Effector CD4-positive, alpha-beta T cell (primary cell): ENCODE data around the gene MYH9.
A peak's percentile ranks its signal among the peaks of the same experiment; 100 is the strongest.
"Not testable (repeated sequence)": the region's sequence is repeated elsewhere in the genome, so short reads cannot be mapped to it uniquely, and the experiment has no call there.

Experiments used
- DNase-seq: peaks from one replicate; pipeline ENCODE4 v3.0.0-alpha.2; 2020
- total RNA-seq: gene quantifications from one replicate; lab custom pipeline; 2026; lab: John Stamatoyannopoulos, UW

The MYH9 gene
- 2,479 reads per million, percentile 100 among the genes with 10 or more reads in this experiment for total RNA-seq

DNA sequence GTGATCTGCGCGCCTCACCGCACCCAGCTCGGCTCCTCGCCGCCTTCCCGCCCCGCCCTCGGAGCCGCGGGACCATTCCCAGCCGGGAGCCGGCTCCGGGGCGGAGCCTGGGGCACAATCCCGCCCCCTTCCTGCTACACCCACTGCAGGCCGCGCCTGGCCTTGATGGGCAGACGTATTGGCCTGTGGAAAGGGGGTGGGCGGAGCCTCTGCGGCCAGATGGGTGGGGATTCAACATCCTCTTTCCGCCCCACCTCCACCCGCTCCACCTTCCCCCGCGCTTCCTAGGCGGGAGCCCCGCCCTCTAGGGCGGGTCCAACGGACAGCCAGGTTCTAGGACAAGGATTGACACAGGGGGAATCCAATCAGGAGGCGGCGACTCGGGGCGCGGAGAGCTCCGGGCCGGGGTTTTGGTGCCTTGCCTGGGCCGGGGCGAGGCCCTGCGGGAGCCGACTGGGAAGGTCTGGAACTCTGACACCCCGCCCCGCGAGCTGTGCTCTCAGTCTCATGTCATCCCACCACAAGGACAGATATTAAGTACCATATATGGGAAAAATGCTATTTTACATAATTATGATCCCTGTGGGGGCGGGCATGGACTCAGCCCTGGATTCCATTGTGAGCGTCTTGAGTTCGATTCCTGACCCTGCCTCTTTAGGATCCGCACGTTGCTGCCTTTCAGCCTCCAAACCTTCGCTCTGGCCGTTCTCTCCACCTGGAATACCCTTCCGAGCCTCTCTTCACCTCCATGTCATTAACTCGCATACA lies at the start of gene MYH9:
Gene MYH9, minus strand, starts transcription at position 9 of the 768 bp plus-strand sequence. CDS start 38,731 bp downstream, outside the sequence.
- peak; percentile 97 for DNase-seq

DNA sequence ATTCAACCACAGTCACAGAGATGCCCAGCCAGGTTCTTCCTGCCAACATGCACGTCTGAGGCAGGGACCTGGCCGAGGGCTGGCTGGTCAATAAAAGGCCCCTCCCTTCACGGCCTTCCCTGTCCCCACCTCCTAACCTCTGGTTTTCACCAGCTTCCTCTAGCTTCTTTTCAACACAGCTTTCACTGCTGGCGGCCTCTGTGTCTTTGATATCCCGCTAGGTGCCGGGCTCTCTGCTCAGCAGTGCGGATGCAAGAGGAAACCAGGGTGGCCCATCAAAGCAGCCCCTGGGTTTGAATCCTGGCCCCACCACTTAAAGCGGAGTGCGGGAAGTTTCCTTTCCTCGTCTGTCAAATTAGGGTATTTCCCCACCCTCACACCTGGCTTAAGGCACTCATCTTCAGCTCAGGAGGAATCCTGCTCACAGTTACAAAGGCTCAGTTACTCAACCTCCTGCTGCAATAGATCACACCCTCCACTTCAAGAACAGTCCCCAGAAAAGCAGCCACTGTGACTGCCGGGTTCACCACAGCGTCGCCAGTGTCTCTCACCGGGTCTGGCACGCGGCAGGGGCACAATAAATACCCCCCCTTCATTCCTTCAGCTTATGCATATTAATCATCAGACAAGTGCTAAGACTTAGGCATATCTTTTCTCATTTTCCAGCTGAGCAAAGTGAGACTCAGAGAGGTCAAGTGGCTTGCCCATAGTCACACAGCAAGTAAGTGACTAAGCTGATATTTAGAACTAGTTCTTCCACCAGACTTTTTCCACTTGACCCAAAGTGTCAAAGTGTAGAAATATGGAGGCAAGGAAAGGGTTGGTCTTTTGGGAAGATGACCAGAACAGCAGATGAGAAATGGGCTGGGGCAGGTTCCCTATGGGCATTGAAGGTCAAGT lies 48.0 kb upstream of the MYH9 start:
- peak; percentile 74 for DNase-seq

DNA sequence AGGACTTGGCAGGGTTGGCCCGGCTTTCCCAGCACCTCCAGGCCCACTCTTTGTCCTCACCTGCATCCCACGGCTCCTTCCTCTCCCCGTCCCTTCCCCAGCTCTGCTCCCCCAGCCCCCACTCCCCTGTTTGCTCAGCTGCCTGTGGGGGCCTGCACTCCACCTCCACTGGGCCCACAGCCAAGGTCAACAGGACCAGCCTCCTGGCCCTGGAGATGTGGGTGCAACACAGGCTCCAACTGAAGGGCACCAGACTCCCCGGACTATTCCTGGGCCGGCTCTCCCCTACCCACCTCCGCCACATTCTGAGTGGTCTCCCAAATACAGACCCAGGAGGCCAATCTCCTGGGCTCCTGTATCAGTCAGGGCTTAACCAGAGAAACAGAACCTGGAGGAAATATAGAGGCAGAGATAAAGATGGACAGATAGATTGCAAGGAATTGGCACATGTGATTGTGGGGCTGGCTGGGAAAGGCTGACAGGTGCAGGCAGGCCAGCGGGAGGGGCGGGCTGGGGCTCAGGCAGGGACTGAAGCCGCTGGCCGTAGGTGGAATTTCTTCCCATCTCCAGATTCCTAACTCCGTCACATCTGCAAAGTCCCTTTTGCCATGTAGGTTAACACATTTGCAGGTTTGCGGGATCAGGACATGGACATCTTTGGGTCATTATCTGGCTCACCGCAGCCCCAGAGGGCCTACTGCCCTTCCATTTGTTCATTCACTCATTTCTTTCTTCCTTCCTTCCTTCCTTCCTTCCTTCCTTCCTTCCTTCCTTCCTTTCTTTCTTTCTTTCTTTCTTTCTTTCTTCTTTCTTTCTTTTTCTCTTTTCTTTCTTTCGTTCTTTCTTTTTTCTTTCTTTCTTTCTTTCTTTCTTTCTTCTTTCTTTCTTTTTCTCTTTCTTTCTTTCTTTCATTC lies 45.8 kb upstream of the MYH9 start:
- no peak for DNase-seq

DNA sequence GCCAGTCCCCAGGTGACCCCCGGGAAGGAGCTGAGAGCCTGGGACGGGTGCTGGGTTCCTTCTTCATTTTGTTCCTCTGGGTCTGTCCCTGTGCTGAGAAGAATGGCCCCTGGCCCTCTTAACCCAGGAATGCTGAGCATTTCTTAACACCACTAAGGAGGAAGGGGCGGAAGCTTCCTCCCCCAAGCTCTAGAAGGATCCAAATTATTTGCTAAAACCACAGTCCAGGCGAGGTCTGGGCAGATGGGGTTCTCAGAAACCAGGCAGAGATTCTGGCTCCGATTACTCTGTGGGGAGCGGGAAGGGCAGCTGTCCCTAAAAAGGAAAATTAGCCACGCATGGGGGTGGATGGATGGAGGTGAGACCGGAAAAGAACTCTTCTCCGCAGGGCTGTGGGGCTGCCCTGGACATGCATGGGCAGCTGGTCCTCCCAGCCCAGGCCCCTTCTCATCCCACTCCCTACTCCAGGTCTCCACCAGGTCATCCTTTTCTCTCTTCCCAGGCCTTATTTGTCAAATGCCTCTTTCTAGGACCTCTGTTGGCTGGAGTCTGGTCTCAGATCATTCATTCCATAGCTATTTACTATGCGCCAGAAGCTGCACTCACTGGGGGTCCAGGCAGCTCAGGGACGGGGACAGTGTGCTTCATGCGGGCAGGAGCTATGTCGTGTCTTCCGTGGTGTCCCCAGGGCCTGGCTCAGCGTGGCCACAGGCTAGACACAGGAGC lies 45.0 kb upstream of the MYH9 start:
- no peak for DNase-seq

DNA sequence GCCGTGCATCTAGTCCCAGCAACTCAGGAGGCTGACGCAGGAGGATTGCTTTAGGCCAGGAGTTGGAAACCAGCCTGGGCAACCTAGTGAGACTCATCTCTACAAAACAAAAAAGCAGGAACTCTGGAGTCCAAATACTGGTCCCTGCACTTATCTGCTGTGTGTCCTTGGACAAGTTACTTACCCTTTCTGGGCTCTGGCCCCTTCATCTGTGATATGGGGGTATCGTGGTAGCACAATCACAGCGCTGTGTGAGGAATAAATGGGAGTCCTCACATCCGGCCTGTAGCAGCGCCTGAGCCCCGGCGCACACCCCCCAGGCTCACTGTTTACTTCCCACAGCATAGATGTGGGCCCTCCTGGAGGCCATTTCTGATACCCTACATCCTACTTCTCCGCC lies 44.2 kb upstream of the MYH9 start:
- DNase-seq: no peak

DNA sequence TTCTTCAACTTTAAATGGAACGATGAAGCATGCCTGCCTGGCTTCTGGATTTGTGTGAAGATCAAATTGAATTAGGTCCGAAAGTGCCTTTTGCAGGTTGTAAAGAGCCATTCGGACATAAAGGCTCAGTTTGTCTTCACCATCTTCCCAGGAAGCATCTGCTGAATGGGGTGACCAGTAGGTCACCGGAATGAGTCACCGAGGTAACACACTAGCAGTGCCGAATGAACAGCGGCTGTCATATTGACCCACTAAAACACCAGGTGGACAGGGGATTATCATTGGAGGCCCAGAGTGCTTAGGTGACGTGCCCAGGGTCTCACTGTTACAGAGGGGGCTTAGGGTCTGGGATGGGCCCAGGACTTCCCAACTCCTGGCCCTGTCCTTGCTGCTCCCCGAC lies 43.1 kb upstream of the MYH9 start:
- DNase-seq: no peak

DNA sequence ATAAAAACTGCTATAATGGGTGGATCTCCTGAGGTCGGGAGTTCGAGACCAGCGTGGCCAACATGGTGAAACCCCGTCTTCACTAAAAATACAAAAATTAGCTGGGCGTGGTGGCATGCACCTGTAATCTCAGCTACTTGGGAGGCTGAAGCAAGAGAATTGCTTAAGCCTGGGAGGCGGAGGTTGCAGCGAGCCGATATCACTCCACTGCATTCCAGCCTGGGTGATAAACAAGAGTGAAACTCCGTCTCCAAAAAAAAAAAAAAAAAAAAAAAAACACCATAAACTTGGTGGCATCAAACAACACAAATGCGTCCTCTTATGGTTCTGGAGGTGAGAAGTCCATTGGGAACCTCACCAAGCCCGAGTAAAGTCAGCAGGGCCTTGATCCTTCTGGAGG lies 40.2 kb upstream of the MYH9 start:
- not testable (repeated sequence) for DNase-seq

DNA sequence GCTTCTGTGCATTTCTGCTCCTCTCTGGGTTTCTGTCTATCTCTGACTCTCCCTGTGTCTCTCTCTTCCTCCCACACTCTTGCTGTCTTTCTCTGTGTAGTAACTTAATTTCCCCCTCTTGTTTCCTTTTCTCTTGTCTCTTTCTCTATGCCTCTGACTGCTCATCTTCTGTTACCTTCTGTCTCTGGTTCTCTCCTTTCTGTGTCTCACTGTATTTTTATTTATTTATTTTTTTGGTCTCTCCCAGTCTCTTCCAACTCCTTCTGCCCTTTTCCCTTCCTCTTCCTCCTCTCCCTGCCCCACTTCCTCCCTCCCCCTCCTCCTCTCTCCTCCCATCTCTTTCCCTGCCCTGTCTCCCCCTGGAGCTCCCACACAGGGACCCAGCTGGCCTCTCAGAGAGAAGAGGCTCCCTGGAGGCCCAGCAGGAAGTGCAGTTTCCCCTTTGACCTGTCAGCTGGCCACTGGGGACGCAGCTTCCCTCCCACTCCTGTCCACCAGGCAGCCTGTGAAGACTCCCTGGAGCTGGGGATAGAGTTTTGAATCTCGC lies 38.3 kb upstream of the MYH9 start:
- no peak for DNase-seq

DNA sequence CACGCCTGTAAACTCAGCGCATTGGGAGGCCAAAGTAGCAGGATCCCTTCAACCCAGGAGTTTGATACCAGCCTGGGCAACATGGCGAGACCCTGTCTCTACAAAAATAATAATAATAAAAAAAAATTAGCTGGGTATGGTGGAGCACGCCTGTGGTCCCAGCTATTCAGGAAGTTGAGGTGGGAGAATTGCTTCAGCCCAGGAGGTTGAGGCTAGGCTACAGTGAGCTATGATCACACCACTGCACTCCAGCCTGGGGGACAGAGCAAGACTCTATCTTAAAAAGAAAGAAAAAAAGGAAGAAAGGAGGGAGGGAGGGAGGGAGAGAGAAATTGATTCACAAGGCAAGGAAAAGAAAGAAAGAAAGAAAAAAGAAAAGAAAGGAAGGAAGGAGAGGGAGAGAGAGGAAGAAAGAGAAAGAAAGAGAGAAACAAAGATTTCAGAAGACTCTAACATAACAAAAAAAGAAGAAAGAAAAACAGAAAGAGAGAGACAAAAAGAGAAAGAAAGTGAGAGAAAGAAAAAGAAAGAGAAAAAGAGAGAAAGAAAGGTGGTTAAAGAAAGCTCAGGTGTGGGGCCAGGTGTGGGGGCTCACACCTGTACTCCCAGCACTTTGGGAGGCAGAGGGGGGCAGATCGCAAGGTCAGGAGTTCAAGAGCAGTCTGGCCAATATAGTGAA lies 37.3 kb upstream of the MYH9 start:
- DNase-seq: no peak

DNA sequence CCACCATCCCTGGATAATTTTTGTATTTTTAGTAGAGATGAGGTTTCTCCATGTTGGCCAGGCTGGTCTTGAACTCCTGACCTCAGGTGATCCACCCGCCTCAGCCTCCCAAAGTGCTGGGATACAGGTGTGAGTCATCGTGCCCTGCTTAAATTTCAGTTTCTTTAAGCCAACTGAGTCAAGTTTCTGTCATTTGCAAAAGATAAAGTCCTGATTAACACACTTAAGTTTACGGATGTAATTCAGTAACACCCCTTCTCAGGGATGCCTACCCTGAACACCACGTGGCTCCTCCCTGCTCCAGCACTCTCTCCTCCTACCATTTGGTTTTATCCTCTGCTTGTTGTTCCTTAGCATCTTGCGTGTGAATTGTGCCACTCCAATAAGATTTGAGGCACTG lies 36.7 kb upstream of the MYH9 start:
- DNase-seq: not testable (repeated sequence)

DNA sequence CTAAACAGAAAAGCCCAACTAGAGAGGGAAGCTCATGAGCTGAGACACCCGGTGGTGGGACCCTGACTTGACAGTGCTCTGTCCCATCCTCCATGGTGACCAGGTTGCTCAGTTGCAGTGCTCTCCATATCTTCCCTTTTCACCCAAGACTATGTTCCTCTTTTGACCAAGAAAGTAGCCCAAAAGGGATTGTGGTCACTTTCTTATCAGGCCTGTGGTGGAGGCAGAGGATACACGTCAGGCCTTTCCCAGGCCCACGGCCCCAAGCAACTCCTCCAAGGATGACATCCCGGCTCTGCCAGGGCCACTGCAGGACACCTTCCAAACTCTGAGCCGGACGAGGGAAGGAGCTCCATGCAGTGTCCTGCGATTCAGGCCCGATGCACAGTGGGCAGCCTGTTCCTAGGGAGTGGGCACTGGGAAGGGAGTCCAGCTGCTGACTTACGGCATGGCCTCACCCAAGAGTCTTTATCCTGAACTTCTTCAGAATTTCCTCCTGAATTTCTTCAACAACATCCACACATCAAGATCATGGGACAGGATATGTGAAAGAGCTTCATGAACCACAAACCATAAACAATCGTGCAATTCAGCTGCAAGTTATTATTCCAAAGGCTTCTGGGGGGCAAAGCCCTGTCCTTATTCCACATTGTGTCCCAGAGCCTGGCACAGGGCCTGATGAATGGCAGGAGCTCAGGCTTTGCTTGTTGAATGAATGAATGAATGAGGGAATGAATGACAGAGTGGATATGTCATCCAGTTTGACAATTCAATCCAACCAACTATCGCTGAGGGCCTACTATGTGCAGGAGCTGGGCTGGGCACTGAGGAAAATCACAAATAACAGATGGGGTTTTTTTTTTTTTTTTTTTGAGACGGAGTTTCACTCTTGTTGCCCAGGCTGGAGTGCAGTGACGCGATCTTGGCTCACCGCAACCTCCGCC lies 36.0 kb upstream of the MYH9 start:
- DNase-seq: no peak

DNA sequence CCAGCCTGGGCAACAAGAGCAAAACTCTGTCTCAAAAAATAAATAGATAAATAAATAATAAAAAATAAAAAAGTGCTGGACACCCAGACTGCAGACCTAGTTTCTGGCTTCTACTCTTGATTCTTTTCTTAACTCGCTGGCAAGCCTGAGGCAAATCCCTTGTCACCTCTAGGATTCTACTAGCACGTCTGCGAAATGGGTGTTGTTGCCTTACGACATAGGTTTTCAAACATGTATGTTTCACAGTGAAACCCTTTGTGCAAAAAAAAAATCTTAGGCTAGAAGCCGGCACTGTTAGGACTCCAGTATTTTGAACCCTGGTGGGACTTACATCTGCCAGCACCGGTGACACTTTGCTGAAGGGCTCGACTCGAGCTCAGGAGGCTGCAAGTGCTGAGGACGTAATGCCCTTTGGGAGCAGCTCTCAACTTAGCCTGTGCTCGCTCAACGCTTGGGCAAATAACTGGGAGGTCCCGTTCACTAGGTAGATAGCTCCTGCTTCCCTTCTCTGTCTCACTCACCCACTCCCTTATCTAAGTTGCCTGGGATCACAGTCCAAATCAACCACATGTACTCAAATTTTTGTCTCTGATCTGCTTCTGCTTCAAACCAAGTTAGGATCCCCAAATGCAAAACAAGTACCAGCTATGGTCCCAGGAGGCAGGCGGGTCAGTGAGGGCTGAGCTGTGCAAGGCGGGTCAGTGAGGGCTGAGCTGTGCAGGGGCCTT lies 34.7 kb upstream of the MYH9 start:
- no peak for DNase-seq

DNA sequence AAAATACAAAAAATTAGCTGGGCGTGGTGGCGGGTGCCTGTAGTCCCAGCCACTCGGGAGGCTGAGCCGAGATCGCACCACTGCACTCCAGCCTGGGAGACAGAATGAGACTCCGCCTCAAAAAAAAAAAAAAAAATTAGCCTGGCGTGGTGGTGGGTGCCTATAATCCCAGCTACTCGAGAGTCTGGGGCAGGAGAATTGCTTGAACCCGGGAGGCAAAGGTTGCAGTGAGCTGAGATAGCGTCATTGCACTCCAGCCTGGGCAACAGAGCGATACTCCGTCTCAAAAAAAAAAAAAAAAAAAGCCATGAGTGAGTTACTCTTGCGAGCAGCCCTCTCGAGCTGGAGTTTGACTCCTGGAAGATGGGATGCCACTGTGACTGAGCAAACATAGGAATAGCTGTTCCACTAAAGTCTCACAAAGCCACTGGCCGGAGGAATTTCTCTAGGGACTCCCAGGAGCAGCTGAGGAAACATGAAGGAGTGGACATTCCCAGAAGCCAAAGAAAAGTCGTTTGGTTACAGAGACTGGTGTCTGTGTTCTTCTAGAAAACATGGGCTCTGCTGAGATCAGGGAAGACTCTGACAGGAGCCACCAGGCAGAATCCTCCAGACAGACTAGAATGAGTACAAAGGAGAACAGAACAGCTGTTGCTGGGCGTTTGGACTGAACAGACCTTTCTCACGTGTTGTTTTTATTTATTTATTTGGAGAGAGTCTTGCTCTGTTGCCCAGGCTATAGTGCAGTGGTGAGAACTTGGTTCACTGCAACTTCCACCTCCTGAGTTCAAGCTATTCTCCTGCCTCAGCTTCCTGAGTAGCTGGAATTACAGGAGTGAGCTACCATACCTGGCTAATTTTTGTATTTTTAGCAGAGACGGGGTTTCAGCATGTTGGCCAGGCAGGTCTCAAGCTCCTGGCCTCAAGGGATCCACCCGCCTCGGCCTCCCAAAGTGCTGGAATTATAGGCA lies 32.4 kb upstream of the MYH9 start:
- DNase-seq: no peak

DNA sequence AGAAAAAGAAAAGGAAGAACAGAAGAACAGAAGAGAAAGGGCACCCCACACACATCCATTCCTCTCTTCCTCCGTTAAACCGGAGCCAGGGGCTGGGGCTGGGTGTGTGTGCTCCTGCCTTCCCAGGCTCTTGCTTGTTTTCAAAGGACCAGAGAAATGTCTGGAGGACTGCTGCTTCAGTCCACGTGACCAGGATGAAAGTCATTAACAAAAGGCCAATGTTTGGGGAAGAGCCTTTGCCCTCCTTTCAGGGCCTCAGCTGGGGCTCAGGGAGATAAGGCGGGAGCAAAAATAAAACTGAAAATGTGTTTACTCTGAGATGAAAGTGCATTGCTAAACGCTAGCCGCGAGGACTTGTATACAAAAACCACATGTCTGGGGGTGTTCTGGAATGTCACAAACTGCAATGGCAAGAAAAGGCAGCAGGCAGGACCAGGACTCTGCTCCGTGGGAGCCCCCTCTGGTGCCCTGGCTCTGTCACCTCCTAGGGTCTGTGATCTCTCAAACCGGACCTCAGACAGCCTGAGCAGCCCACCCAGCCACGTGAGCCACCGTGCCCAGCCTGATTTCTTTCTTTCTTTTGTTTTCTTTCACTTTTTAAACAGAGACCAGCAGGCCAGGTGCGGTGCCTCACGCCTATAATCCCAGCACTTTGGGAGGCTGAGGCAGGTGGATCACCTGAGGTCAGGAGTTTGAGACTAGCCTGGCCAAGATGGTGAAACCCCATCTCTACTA lies 31.6 kb upstream of the MYH9 start:
- no peak for DNase-seq

DNA sequence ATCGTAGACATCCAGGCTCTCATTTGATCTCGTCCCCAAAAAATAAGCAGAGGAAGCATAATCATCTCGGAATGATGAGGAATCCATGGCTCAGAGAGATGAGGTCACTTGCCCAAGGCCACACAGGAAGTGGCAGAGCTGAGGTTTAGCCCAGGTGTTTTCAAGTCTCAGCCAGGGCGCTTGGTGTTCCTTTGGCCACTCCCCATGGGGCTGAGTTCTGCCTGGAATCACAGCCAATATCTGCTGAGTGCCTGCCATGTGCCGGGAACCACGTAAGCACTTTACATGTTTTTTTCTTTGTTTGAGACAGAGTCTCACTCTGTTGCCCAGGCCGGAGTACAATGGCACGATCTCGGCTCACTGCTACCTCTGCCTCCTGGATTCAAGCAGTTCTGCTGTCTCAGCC lies 29.5 kb upstream of the MYH9 start:
- no peak for DNase-seq

DNA sequence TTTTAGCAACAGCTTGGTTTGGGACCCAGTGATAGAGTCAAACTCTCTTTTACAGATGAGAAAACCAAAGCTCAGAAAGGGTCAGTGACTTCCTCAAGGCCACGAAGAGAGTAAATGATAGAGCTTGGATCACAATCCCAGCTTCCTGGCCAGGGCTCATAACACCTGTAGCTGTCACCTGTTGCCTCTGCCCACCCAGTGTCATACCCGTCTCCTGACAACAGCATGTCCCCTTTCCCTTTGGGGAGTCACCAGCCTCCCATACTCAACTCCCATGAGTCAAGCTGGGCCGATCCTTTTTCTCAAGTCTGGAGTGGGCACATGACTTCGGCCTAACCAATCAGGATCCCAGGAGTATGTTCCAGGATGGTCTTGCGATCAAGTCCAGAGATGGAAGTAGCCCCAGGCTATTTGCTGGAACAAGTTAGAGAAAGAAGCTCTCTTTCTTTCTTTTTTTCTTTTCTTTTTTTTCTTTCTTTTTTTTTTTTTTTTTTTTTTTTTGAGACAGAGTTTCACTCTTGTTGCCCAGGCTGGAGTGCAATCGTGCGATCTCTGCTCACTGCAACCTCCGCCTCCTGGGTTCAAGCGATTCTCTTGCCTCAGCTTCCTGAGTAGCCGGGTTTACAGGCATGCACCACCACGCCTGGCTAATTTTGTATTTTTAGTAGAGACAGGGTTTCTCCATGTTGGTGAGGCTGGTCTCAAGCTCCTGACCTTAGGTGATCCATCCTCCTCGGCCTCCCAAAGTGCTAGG lies 27.8 kb upstream of the MYH9 start:
- DNase-seq: no peak
